ENCODE results near the gene ERMP1.

DNA sequence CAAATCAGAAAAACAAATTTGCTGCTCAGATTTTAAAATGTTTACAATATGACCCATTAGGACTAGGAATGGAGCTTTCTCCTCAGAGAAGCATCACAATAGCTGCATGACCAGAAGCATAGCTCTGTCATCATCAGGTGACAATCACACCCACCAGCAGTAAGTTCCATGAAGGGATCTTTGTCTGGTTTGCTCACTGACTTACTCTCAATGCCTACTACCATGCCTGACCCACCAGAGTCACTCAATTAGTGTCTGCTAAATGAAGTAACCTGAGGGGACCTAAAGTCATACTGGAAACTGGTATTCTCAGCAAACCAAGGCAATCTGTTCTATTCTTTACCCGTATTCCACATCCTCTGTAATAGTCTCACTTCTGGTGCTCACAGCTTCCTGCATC, 7.7 kb downstream of the ERMP1 start:
- TF ChIP-seq POLR2A (IDR thresholded peaks at IDR 0.05; ENCODE audit: low read depth, low read length) (no peak), POLR2AphosphoS5 (IDR thresholded peaks at IDR 0.05; ENCODE audit: low read depth, low read length) (no peak)

Measured in GM12892 (cell line).